ENCODE data around the gene HMCN1. TPM values are rescaled to one million over a fixed set of nuclear protein-coding genes. Genes with fewer than 3 reads are reported as not detected.

Gene HMCN1
- total and polyA plus RNA-seq, 4 donors, result 3.2 to 149 (median 15.4) TPM

DNA sequence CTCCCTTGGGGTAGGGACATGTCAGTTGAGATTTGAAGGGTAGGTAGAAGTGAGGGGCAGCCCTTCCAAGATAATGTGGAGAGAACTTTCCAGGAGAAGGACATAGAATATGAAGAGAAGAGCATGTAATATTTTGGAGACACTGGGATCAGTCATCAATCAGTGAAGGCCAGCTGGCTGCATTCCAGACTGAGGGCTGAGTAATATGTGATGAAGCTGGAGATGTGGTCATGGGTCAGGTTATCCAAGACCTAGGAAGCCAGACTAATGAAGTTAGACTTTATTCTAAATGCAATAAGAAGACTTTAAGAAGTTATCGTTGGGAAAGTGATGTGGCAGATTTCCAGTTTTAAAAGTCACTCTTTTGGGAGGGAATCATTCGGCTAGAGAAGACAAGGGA is 262.0 kb downstream of the HMCN1 start:
- 81 to 83% methylated on average over 2 of the region's 2 CpGs for WGBS, 2 donors
- no peak overlapping the region for H3K9ac ChIP-seq (ENCODE audit: insufficient read depth in 1 of 2, low read length in 2 of 2)
- no peaks in the 10 kb centered on the region for H3K9me3 ChIP-seq (ENCODE audit: control insufficient read depth in 4 of 4, insufficient read depth in 3 of 4, low read length in 3 of 4)
- no peak overlapping the region for H3K4me3 ChIP-seq
- ATAC-seq (ENCODE audit: insufficient read depth, low FRiP score), result no peak
- TF ChIP-seq, protein P1, sequence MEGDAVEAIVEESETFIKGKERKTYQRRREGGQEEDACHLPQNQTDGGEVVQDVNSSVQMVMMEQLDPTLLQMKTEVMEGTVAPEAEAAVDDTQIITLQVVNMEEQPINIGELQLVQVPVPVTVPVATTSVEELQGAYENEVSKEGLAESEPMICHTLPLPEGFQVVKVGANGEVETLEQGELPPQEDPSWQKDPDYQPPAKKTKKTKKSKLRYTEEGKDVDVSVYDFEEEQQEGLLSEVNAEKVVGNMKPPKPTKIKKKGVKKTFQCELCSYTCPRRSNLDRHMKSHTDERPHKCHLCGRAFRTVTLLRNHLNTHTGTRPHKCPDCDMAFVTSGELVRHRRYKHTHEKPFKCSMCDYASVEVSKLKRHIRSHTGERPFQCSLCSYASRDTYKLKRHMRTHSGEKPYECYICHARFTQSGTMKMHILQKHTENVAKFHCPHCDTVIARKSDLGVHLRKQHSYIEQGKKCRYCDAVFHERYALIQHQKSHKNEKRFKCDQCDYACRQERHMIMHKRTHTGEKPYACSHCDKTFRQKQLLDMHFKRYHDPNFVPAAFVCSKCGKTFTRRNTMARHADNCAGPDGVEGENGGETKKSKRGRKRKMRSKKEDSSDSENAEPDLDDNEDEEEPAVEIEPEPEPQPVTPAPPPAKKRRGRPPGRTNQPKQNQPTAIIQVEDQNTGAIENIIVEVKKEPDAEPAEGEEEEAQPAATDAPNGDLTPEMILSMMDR (IDR thresholded peaks at IDR 0.05; ENCODE audit: control extremely low read depth, extremely low read depth), result no peak
- no peak overlapping the region for H3K27ac ChIP-seq (ENCODE audit: low read depth in 1 of 2, low read length in 1 of 2)
- H3K4me1 ChIP-seq (ENCODE audit: control insufficient read depth in 5 of 5, insufficient read depth in 5 of 5, low read length in 5 of 5), result peaks cover 0 to 2% (median 0%) of the 10 kb centered on the region in 5 donors
- DNase-seq, result no peak
- no peaks in the 10 kb centered on the region for H3K27me3 ChIP-seq (ENCODE audit: control insufficient read depth in 3 of 3, insufficient read depth in 3 of 3, low read length in 2 of 3)
- peaks cover 0 to 5% (median under 1%) of the 10 kb centered on the region in 4 donors for H3K36me3 ChIP-seq (ENCODE audit: control insufficient read depth in 4 of 4, insufficient read depth in 4 of 4, low read length in 4 of 4)

DNA sequence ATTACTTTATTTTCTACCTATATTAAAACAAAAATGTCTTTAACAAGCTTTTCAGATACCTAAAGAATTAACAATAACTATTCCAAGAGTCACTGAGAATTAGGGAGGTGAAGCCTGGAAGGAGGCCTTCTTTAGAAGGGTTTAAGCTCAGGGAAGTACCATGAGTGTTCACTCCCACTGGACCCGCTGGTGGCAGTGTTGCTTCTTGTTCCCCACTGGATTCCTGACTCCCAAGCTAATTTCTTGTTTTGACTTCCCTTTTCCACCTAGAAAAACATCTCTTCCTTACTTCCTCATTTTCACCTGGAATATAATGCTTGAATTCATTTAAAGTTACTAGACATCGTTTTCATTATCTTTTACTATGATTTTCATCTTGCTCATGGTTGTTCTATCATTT is 264.2 kb downstream of the HMCN1 start:
- no peaks in the 10 kb centered on the region for H3K27me3 ChIP-seq (ENCODE audit: control insufficient read depth in 3 of 3, insufficient read depth in 3 of 3, low read length in 2 of 3)
- peaks cover 0 to 5% (median 2%) of the 10 kb centered on the region in 4 donors for H3K36me3 ChIP-seq (ENCODE audit: control insufficient read depth in 4 of 4, insufficient read depth in 4 of 4, low read length in 4 of 4)
- DNase-seq, result no peak
- 90 to 94% methylated on average over 2 of the region's 2 CpGs for WGBS, 2 donors
- peaks cover 0 to 2% (median 0%) of the 10 kb centered on the region in 5 donors for H3K4me1 ChIP-seq (ENCODE audit: control insufficient read depth in 5 of 5, insufficient read depth in 5 of 5, low read length in 5 of 5)
- TF ChIP-seq, protein P1 (IDR thresholded peaks at IDR 0.05; ENCODE audit: control extremely low read depth, extremely low read depth), result no peak
- no peak for ATAC-seq (ENCODE audit: insufficient read depth, low FRiP score)
- no peak overlapping the region for H3K27ac ChIP-seq (ENCODE audit: low read depth in 1 of 2, low read length in 1 of 2)
- no peak overlapping the region for H3K4me3 ChIP-seq
- H3K9me3 ChIP-seq (ENCODE audit: control insufficient read depth in 4 of 4, insufficient read depth in 3 of 4, low read length in 3 of 4), result no peaks in the 10 kb centered on the region
- no peak overlapping the region for H3K9ac ChIP-seq (ENCODE audit: insufficient read depth in 1 of 2, low read length in 2 of 2)

- Histone ChIP-seq H3K9ac (ENCODE audit: insufficient read depth in 1 of 2, low read length in 2 of 2) (no peak overlapping the region), H3K9me3 (ENCODE audit: control insufficient read depth in 4 of 4, insufficient read depth in 3 of 4, low read length in 3 of 4) (no peaks in the 10 kb centered on the region), H3K4me1 (ENCODE audit: control insufficient read depth in 5 of 5, insufficient read depth in 5 of 5, low read length in 5 of 5) (no peaks in the 10 kb centered on the region), H3K27ac (ENCODE audit: low read depth in 1 of 2, low read length in 1 of 2) (no peak overlapping the region), H3K36me3 (ENCODE audit: control insufficient read depth in 4 of 4, insufficient read depth in 4 of 4, low read length in 4 of 4) (peaks cover 0 to 7% (median under 1%) of the 10 kb centered on the region in 4 donors), H3K4me3 (no peak overlapping the region), H3K27me3 (ENCODE audit: control insufficient read depth in 3 of 3, insufficient read depth in 3 of 3, low read length in 2 of 3) (no peaks in the 10 kb centered on the region)
- ATAC-seq (ENCODE audit: insufficient read depth, low FRiP score), result no peak
- TF ChIP-seq, protein P1 (IDR thresholded peaks at IDR 0.05; ENCODE audit: control extremely low read depth, extremely low read depth), result no peak
- WGBS, 2 donors, result 89 to 91% methylated on average over 2 of the region's 2 CpGs
- DNase-seq, result no peak
These were observed 268.2 kb downstream of the HMCN1 start for GRCh38 chr1:186002406-186002805.

All from lung (tissue), 12 donors.